Type B pancreatic cell (in vitro differentiated cells): ENCODE measurements around the gene SH2D6. TPM values are rescaled to one million over a fixed set of nuclear protein-coding genes. Genes with fewer than 3 reads are reported as not detected.
"Not testable (repeated sequence)": the region's sequence is repeated elsewhere in the genome, so short reads cannot be mapped to it uniquely, and the experiment has no call there.

Source experiments
- DNase-seq: peaks from one replicate; pipeline ENCODE4 v3.0.0; 2021; ENCODE audit warnings: mixed read lengths; ENCODE audit not compliant: unreplicated experiment; ENCODE audit errors: extremely low spot score
- H3K27ac Mint-ChIP-seq: 2 replicates; pipeline ENCODE4 v1.8.0; 2021; ENCODE audit warnings: mild to moderate bottlenecking, mixed read lengths
- H3K27me3 Mint-ChIP-seq: 2 replicates; pipeline ENCODE4 v1.8.0; 2021; ENCODE audit warnings: mixed read lengths
- H3K36me3 Mint-ChIP-seq: 2 replicates; pipeline ENCODE4 v1.8.0; 2021; ENCODE audit warnings: mixed read lengths
- H3K4me1 Mint-ChIP-seq: one replicate; pipeline ENCODE4 v1.8.0; 2021; ENCODE audit warnings: mixed read lengths; ENCODE audit not compliant: unreplicated experiment
- H3K4me3 Mint-ChIP-seq: 2 replicates; pipeline ENCODE4 v1.8.0; 2021; ENCODE audit warnings: mild to moderate bottlenecking, mixed read lengths
- H3K9me3 Mint-ChIP-seq: 2 replicates; pipeline ENCODE4 v1.8.0; 2021; ENCODE audit warnings: mixed read lengths
- total RNA-seq: library from RNA; stranded (reverse); gene quantifications from 2 replicates; pipeline ENCODE4 v1.2.1, GENCODE V29; 2021; ENCODE audit warnings: low replicate concordance
- TF ChIP-seq, protein P1 (sequence below): fragments of 200-600 bp; sonication (generic); conservative IDR thresholded peaks from 2 replicates; pipeline ENCODE4 v1.5.0; 2021; ENCODE audit warnings: antibody characterized with exemption, mild to moderate bottlenecking

SH2D6 gene
- total RNA-seq, 1 donor from 2014 or later, result 0.97 TPM

DNA sequence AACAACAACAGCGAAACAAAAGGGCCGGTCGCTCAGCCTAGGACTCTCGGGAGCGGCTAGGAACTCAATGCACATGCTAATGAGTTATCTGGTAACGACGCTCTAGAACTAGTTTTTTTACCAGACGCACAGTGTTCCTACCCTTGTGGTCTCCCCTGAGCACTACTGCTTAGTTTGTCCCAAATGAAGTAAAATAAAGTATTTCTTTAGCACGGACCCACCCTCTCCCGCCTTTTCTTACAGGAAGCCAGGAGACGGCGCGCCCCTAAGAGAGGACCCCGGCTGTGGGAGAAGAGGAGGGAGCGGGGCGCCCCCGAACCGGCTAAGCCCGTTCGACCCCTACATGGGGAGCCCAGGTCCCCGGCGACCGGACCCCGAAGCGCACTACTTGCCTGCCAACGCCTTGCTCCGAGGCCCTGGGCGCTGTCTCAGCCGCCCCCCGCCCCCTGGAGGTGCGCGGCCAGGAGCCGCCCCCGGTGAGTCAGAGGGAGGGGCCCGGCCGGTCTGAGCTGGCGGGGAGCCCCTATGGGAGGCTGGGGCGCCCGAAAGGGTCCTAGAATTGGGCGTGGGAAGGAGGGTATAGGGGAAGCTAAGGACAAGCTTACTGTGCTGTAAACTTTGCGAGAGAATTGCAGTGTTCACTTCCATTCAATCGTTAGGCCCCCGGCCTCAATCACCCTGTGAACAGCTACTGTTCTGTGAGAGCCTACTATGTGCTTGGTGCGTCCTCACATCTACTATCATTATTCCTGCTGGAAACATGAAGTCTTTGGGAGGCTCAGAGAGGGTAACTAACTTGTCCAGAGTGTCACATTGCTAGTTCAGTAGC, 4.7 kb upstream of the SH2D6 start:
- TF ChIP-seq, protein P1, sequence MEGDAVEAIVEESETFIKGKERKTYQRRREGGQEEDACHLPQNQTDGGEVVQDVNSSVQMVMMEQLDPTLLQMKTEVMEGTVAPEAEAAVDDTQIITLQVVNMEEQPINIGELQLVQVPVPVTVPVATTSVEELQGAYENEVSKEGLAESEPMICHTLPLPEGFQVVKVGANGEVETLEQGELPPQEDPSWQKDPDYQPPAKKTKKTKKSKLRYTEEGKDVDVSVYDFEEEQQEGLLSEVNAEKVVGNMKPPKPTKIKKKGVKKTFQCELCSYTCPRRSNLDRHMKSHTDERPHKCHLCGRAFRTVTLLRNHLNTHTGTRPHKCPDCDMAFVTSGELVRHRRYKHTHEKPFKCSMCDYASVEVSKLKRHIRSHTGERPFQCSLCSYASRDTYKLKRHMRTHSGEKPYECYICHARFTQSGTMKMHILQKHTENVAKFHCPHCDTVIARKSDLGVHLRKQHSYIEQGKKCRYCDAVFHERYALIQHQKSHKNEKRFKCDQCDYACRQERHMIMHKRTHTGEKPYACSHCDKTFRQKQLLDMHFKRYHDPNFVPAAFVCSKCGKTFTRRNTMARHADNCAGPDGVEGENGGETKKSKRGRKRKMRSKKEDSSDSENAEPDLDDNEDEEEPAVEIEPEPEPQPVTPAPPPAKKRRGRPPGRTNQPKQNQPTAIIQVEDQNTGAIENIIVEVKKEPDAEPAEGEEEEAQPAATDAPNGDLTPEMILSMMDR, result peak; percentile 47
- Mint-ChIP-seq H3K4me3 (peak overlapping the region; percentile 94), H3K36me3 (no peaks in the 10 kb centered on the region), H3K27ac (peak overlapping the region; percentile 95), H3K9me3 (no peaks in the 10 kb centered on the region), H3K4me1 (peaks cover 22% of the 10 kb centered on the region), H3K27me3 (peaks cover 6% of the 10 kb centered on the region)
- no peak for DNase-seq

- Mint-ChIP-seq H3K4me1 (peaks cover 26% of the 10 kb centered on the region), H3K4me3 (peak overlapping the region; percentile 47), H3K27ac (peak overlapping the region; percentile 95)
- DNase-seq, H3K9me3 Mint-ChIP-seq, H3K27me3 Mint-ChIP-seq, H3K36me3 Mint-ChIP-seq: not testable (repeated sequence)
These were observed 4.1 kb upstream of the SH2D6 start for GRCh38 chr2:85414421-85414759.

- TF ChIP-seq, protein P1, result no peak
- no peaks in the 10 kb centered on the region for H3K9me3 Mint-ChIP-seq
- H3K4me1 Mint-ChIP-seq, result peaks cover 27% of the 10 kb centered on the region
- peak overlapping the region; percentile 71 for H3K4me3 Mint-ChIP-seq
- DNase-seq, result no peak
- H3K27me3 Mint-ChIP-seq, result peaks cover 6% of the 10 kb centered on the region
- H3K36me3 Mint-ChIP-seq, result no peaks in the 10 kb centered on the region
- H3K27ac Mint-ChIP-seq, result peak overlapping the region; percentile 30
These were observed 3.6 kb upstream of the SH2D6 start for GRCh38 chr2:85414761-85415553.

DNA sequence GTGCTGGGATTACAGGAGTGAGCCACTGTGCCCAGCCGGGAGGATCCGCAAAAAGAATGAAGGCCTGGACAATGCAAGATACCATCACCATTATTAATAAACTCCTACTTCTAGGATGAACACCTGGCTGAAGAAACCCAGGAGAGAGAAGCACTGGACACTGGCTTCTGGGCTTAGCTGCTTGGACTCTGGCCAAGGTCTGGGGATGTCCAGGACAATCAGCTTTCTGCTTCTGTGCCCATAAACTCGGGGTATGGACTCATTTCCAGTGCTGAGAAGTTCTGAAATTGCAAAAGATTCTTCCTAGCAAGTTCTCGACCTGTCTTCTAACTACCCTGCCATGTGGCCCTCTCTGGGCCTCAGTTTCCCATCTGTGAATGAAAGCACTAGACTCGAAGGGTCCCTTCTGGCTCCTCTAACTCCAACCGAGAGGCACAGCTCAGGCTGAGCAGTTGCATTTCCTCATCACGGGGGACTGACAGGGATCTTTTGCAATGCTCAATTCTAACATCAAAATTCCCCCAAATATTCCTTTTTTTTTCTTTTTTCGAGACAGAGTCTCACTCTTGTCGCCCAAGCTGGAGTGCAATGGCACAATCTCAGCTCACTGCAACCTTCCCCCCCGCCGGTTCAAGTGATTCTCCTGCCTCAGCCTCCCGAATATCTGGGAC, 2.4 kb upstream of the SH2D6 start:
- H3K36me3 Mint-ChIP-seq, result no peaks in the 10 kb centered on the region
- no peak for DNase-seq
- H3K4me3 Mint-ChIP-seq, result no peak overlapping the region
- TF ChIP-seq, protein P1, result no peak
- peaks cover 31% of the 10 kb centered on the region for H3K4me1 Mint-ChIP-seq
- H3K27ac Mint-ChIP-seq, result peak overlapping the region; percentile 30
- H3K9me3 Mint-ChIP-seq, result no peaks in the 10 kb centered on the region
- peaks cover 6% of the 10 kb centered on the region for H3K27me3 Mint-ChIP-seq

- H3K27ac Mint-ChIP-seq, result peak overlapping the region; percentile 88
These were observed 628 bp downstream of the SH2D6 start for GRCh38 chr2:85419009-85419675.

More at GRCh38 chr2:85419009-85419675, 628 bp downstream of the SH2D6 start:
- peaks cover 34% of the 10 kb centered on the region for H3K4me1 Mint-ChIP-seq
- no peaks in the 10 kb centered on the region for H3K9me3 Mint-ChIP-seq
- TF ChIP-seq, protein P1, result no peak
- no peaks in the 10 kb centered on the region for H3K27me3 Mint-ChIP-seq
- H3K4me3 Mint-ChIP-seq, result peak overlapping the region; percentile 95
- no peak for DNase-seq
- no peaks in the 10 kb centered on the region for H3K36me3 Mint-ChIP-seq
